ENCODE measurements around the gene SMIM41. TPM values are rescaled to one million over a fixed set of nuclear protein-coding genes. Genes with fewer than 3 reads are reported as not detected.

The SMIM41 gene
- total and polyA plus RNA-seq, 2 donors (not counting 1 experiment from before 2014, with no cell fraction given) = 2.0 to 4.8 TPM

- DNase-seq (ENCODE audit: low read depth in 2 of 2) = peak; percentile 86 to 98
- Histone ChIP-seq H3K9me3 (ENCODE audit: control insufficient read depth, insufficient read depth, low read depth, low read length) (no peaks in the 10 kb centered on the region), H3K4me1 (ENCODE audit: control insufficient read depth, extremely low read depth, insufficient read depth, low read length) (peaks cover 11% of the 10 kb centered on the region), H2AFZ (ENCODE audit: low read length) (no peak overlapping the region), H3K79me2 (ENCODE audit: control insufficient read depth, insufficient read depth, low read length) (no peaks in the 10 kb centered on the region), H3K9ac (ENCODE audit: insufficient read depth, low read length) (peak overlapping the region; percentile 28), H4K20me1 (ENCODE audit: control insufficient read depth, extremely low read depth, insufficient read depth, low read length) (no peaks in the 10 kb centered on the region), H3K4me2 (ENCODE audit: extremely low read depth, insufficient read depth, low read length) (no peak overlapping the region), H3K27me3 (ENCODE audit: control insufficient read depth, insufficient read depth, low read length) (no peaks in the 10 kb centered on the region), H3K36me3 (ENCODE audit: control insufficient read depth, insufficient read depth, low read length) (no peaks in the 10 kb centered on the region), H3K4me3 (replicated peaks in 1 of 4; ENCODE audit: control extremely low read depth in 1 of 4, insufficient read depth in 1 of 4, low read depth in 3 of 4, low read length in 4 of 4) (no peak overlapping the region), H3K27ac (ENCODE audit: insufficient read depth, low read length) (peak overlapping the region; percentile 88)
- TF ChIP-seq CTCF (conservative IDR thresholded peaks at IDR 0.05 in 1 of 2, IDR thresholded peaks at IDR 0.05 in 1 of 2; ENCODE audit: low read depth in 1 of 2, low read length in 2 of 2) (no peak), EZH2 (IDR thresholded peaks at IDR 0.05; ENCODE audit: low read length, missing control alignments) (no peak)
Measured at GRCh38 chr12:52063981-52064649, 15.4 kb upstream of the SMIM41 start.

GRCh38 chr12:52066346-52067080 lies 13.0 kb upstream of the SMIM41 start:
- H3K27me3 ChIP-seq (ENCODE audit: control insufficient read depth, insufficient read depth, low read length) = no peaks in the 10 kb centered on the region
- H4K20me1 ChIP-seq (ENCODE audit: control insufficient read depth, extremely low read depth, insufficient read depth, low read length) = no peaks in the 10 kb centered on the region
- no peaks in the 10 kb centered on the region for H3K36me3 ChIP-seq (ENCODE audit: control insufficient read depth, insufficient read depth, low read length)
- no peak overlapping the region for H3K4me2 ChIP-seq (ENCODE audit: extremely low read depth, insufficient read depth, low read length)
- H3K4me1 ChIP-seq (ENCODE audit: control insufficient read depth, extremely low read depth, insufficient read depth, low read length) = peaks cover 12% of the 10 kb centered on the region
- no peaks in the 10 kb centered on the region for H3K9me3 ChIP-seq (ENCODE audit: control insufficient read depth, insufficient read depth, low read depth, low read length)
- no peak overlapping the region for H3K27ac ChIP-seq (ENCODE audit: insufficient read depth, low read length)
- H3K9ac ChIP-seq (ENCODE audit: insufficient read depth, low read length) = no peak overlapping the region
- no peak for TF ChIP-seq EZH2 (IDR thresholded peaks at IDR 0.05; ENCODE audit: low read length, missing control alignments)
- TF ChIP-seq CTCF (conservative IDR thresholded peaks at IDR 0.05 in 1 of 2, IDR thresholded peaks at IDR 0.05 in 1 of 2; ENCODE audit: low read depth in 1 of 2, low read length in 2 of 2) = no peak
- no peak overlapping the region for H2AFZ ChIP-seq (ENCODE audit: low read length)
- peaks cover 17% of the 10 kb centered on the region for H3K79me2 ChIP-seq (ENCODE audit: control insufficient read depth, insufficient read depth, low read length)
- DNase-seq (ENCODE audit: low read depth in 2 of 2) = no peak
- no peak overlapping the region for H3K4me3 ChIP-seq (replicated peaks in 1 of 4; ENCODE audit: control extremely low read depth in 1 of 4, insufficient read depth in 1 of 4, low read depth in 3 of 4, low read length in 4 of 4)

- no peak overlapping the region for H3K27ac ChIP-seq (ENCODE audit: insufficient read depth, low read length)
- no peak for DNase-seq (ENCODE audit: low read depth in 2 of 2)
- no peaks in the 10 kb centered on the region for H3K27me3 ChIP-seq (ENCODE audit: control insufficient read depth, insufficient read depth, low read length)
- H3K36me3 ChIP-seq (ENCODE audit: control insufficient read depth, insufficient read depth, low read length) = no peaks in the 10 kb centered on the region
- peaks cover 17% of the 10 kb centered on the region for H3K4me1 ChIP-seq (ENCODE audit: control insufficient read depth, extremely low read depth, insufficient read depth, low read length)
- H3K4me3 ChIP-seq (replicated peaks in 1 of 4; ENCODE audit: control extremely low read depth in 1 of 4, insufficient read depth in 1 of 4, low read depth in 3 of 4, low read length in 4 of 4) = no peak overlapping the region
- no peak overlapping the region for H2AFZ ChIP-seq (ENCODE audit: low read length)
- H4K20me1 ChIP-seq (ENCODE audit: control insufficient read depth, extremely low read depth, insufficient read depth, low read length) = no peaks in the 10 kb centered on the region
- no peak overlapping the region for H3K9ac ChIP-seq (ENCODE audit: insufficient read depth, low read length)
- no peak overlapping the region for H3K4me2 ChIP-seq (ENCODE audit: extremely low read depth, insufficient read depth, low read length)
- TF ChIP-seq CTCF (conservative IDR thresholded peaks at IDR 0.05 in 1 of 2, IDR thresholded peaks at IDR 0.05 in 1 of 2; ENCODE audit: low read depth in 1 of 2, low read length in 2 of 2) = no peak
- TF ChIP-seq EZH2 (IDR thresholded peaks at IDR 0.05; ENCODE audit: low read length, missing control alignments) = no peak
- H3K9me3 ChIP-seq (ENCODE audit: control insufficient read depth, insufficient read depth, low read depth, low read length) = no peaks in the 10 kb centered on the region
- H3K79me2 ChIP-seq (ENCODE audit: control insufficient read depth, insufficient read depth, low read length) = peaks cover 22% of the 10 kb centered on the region
Measured at GRCh38 chr12:52067081-52067374, 12.5 kb upstream of the SMIM41 start.
